BE2C (cell line): ENCODE measurements around the gene UBAC1.
"Not testable (repeated sequence)": the region's sequence is repeated elsewhere in the genome, so short reads cannot be mapped to it uniquely, and the experiment has no call there.

Experiments used
- DNase-seq: peaks from one replicate; pipeline ENCODE4 v3.0.0-alpha.2; 2020
- H3K27me3 ChIP-seq: fragments of 250-450 bp; sonication (Bioruptor Pico); 2 replicates; pipeline ENCODE4 v1.5.1; 2020; ENCODE audit warnings: mild to moderate bottlenecking
- H3K36me3 ChIP-seq: fragments of 250-450 bp; sonication (Bioruptor Pico); 2 replicates; pipeline ENCODE4 v1.5.1; 2020; ENCODE audit warnings: mild to moderate bottlenecking
- H3K4me1 ChIP-seq: fragments of 250-450 bp; sonication (Bioruptor Pico); 2 replicates; pipeline ENCODE4 v1.5.1; 2020
- H3K4me3 ChIP-seq: 2 replicates; pipeline ENCODE4 v1.5.1; 2011; ENCODE audit warnings: low read depth, low read length
- H3K9me3 ChIP-seq: fragments of 250-450 bp; sonication (Bioruptor Pico); 2 replicates; pipeline ENCODE4 v1.5.1; 2020
- TF ChIP-seq, protein P1 (sequence below): IDR thresholded peaks from 2 replicates; pipeline ENCODE4 v1.5.1; 2012; ENCODE audit warnings: mild to moderate bottlenecking, low read depth, low read length

Gene UBAC1

GRCh38 chr9:135947582-135947981 is 13.6 kb downstream of the UBAC1 start:
- no peak for DNase-seq
- Histone ChIP-seq H3K9me3 (no peaks in the 10 kb centered on the region), H3K27me3 (no peaks in the 10 kb centered on the region), H3K36me3 (peaks cover 76% of the 10 kb centered on the region), H3K4me1 (peaks cover 5% of the 10 kb centered on the region; the same call in 1 of the 2 replicates), H3K4me3 (no peak overlapping the region)
- TF ChIP-seq, protein P1, sequence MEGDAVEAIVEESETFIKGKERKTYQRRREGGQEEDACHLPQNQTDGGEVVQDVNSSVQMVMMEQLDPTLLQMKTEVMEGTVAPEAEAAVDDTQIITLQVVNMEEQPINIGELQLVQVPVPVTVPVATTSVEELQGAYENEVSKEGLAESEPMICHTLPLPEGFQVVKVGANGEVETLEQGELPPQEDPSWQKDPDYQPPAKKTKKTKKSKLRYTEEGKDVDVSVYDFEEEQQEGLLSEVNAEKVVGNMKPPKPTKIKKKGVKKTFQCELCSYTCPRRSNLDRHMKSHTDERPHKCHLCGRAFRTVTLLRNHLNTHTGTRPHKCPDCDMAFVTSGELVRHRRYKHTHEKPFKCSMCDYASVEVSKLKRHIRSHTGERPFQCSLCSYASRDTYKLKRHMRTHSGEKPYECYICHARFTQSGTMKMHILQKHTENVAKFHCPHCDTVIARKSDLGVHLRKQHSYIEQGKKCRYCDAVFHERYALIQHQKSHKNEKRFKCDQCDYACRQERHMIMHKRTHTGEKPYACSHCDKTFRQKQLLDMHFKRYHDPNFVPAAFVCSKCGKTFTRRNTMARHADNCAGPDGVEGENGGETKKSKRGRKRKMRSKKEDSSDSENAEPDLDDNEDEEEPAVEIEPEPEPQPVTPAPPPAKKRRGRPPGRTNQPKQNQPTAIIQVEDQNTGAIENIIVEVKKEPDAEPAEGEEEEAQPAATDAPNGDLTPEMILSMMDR = no peak

DNA sequence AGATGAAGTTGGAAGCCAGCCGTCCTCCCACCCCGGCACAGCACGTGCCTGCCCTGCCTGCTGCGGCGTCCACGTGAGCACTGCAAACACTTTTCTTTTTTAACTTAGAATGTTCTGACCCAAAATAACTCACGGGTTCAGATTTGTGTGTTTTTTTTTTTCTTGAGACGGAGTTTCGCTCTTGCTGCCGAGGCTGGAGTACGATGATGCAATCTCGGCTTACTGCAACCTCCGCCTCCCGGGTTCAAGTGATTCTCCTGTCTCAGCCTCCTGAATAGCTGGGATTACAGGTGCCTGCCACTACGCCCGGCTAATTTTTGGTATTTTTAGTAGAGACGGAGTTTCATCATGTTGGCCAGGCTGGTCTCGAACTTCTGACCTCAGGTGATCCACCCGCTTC is 14.1 kb downstream of the UBAC1 start:
- not testable (repeated sequence) for H3K27me3 ChIP-seq, H3K4me3 ChIP-seq, DNase-seq, H3K9me3 ChIP-seq, H3K4me1 ChIP-seq
- H3K36me3 ChIP-seq = peaks cover 74% of the 10 kb centered on the region

DNA sequence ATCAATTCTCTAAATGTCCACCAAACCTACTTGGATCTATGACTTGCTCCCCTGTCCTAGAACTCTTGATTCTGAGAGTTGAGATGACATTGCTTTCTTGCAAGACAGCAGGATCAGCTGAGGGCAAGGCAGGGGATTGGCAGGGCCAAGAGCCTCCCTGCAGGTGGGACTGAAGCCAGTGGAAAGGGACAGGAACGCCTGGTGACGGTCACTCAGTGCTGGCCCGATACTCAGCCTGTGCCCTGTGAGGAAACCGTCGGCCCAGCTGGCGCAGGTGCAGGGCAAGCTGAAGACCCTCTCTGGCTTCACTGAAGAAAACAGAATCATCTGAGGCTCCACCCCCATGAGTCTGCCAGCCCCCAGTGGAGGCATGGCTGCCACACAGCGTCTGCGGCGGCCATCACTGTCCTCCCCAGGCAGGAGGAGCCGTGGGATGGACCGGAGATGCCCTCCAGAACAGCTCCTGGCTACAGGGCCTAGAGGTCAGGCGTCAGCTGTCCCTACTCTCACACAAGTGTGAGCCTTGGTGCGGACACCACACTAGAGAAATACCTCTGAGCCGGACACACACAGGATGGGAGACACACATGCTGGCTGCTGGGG is 14.7 kb downstream of the UBAC1 start:
- H3K36me3 ChIP-seq = peaks cover 79% of the 10 kb centered on the region
- no peak for DNase-seq
- TF ChIP-seq, protein P1 = no peak

DNA sequence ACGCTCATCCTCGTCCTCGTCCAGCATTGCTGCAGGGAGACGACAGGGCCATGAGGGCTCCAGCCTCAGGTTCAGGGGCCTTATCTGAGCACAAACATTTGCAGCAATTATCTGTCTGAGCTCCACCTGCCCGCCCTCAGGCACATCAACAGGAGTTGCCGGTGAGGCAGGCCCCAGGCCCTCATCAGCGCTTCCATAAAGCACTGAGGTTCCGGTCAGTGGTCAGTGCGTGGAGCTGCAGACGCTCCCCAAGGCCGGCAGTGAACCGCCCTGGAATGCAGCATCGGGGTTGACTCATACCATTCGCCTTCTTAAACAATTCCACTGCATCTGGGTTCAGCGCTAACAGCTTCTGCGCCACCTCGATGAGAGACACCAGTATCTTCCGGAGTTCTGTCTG is 15.2 kb downstream of the UBAC1 start:
- Histone ChIP-seq H3K4me1 (no peaks in the 10 kb centered on the region), H3K9me3 (no peaks in the 10 kb centered on the region), H3K27me3 (no peaks in the 10 kb centered on the region), H3K36me3 (peaks cover 81% of the 10 kb centered on the region), H3K4me3 (no peak overlapping the region)
- TF ChIP-seq, protein P1 = no peak
- DNase-seq = no peak

More for the DNA sequence above, 14.7 kb downstream of the UBAC1 start:
- no peak overlapping the region for H3K4me3 ChIP-seq
- no peaks in the 10 kb centered on the region for H3K27me3 ChIP-seq
- no peaks in the 10 kb centered on the region for H3K9me3 ChIP-seq
- H3K4me1 ChIP-seq = no peaks in the 10 kb centered on the region

- Histone ChIP-seq H3K9me3 (no peaks in the 10 kb centered on the region), H3K4me1 (no peaks in the 10 kb centered on the region), H3K4me3 (no peak overlapping the region), H3K27me3 (no peaks in the 10 kb centered on the region), H3K36me3 (peaks cover 74% of the 10 kb centered on the region)
- no peak for DNase-seq
- TF ChIP-seq, protein P1 = no peak
Measured at GRCh38 chr9:135944444-135945252, 16.5 kb downstream of the UBAC1 start.

DNA sequence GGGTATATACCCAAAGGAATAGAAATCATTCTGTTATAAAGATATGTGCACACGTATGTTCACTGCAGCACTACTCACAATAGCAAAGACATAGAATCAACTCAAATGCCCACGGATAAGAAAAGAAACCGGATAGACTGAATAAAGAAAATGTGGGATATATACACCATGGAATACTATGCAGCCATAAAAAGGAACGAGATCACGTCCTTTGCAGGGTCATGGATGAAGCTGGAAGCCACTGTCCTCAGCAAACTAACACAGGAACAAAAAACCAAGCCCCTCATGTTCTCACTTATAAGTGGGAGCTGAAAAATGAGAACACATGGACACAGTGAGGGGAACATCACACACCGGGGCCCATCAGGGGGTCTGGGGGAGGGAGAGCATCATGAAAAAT is 17.6 kb downstream of the UBAC1 start:
- H3K9me3 ChIP-seq, H3K27me3 ChIP-seq, H3K4me3 ChIP-seq, H3K4me1 ChIP-seq, DNase-seq: not testable (repeated sequence)
- peaks cover 71% of the 10 kb centered on the region for H3K36me3 ChIP-seq

GRCh38 chr9:135941288-135941995 is 19.7 kb downstream of the UBAC1 start:
- TF ChIP-seq, protein P1 = no peak
- no peaks in the 10 kb centered on the region for H3K27me3 ChIP-seq
- peaks cover 78% of the 10 kb centered on the region for H3K36me3 ChIP-seq
- H3K9me3 ChIP-seq = no peaks in the 10 kb centered on the region; the same call in 1 of the 2 replicates
- no peaks in the 10 kb centered on the region for H3K4me1 ChIP-seq
- no peak for DNase-seq
- H3K4me3 ChIP-seq = no peak overlapping the region
